H1 (cell line): Measurements from ENCODE around the gene SLAMF1. TPM values are rescaled to one million over a fixed set of nuclear protein-coding genes. Genes with fewer than 3 reads are reported as not detected.

Source experiments
- JUN ChIP-seq: IDR thresholded peaks from 2 replicates; pipeline ENCODE4 v1.6.1; 2011; ENCODE audit warnings: low read depth, mild to moderate bottlenecking, improper control_type of control experiment, low read length
- polyA plus RNA-seq, 7 experiments: library from polyadenylated mRNA; depleted of rRNA in 3 of 7; stranded (reverse) in 5 of 7; unstranded in 2 of 7; fragments of >200 nt in 5 of 7; fragments of 200-250 nt in 2 of 7; gene quantifications; 1 replicate in 5 of 7; 2 replicates in 1 of 7; 4 replicates in 1 of 7; pipeline versions ENCODE4 v1.2.1 to v1.2.3, GENCODE V29; 2011 to 2013; ENCODE audit warnings: missing spikeins in 2 of 7, mixed read lengths in 2 of 7
- total RNA-seq: library from RNA; stranded (reverse); fragmentation: NEBNext Ultra II Directional; extraction: Animal tissue kit (Norgen Biotek cat#: 25700); gene quantifications from 2 replicates; pipeline ENCODE4 v1.2.1, GENCODE V29; 2021
- TF ChIP-seq, protein P1 (sequence below): IDR thresholded peaks from 2 replicates; pipeline ENCODE4 v1.6.1; 2011; ENCODE audit warnings: low read length, improper control_type of control experiment

The SLAMF1 gene
- total and polyA plus RNA-seq, 2 of the 8 experiments (the other 6 are each of a cell fraction or from before 2014, with no cell fraction given): not detected

DNA sequence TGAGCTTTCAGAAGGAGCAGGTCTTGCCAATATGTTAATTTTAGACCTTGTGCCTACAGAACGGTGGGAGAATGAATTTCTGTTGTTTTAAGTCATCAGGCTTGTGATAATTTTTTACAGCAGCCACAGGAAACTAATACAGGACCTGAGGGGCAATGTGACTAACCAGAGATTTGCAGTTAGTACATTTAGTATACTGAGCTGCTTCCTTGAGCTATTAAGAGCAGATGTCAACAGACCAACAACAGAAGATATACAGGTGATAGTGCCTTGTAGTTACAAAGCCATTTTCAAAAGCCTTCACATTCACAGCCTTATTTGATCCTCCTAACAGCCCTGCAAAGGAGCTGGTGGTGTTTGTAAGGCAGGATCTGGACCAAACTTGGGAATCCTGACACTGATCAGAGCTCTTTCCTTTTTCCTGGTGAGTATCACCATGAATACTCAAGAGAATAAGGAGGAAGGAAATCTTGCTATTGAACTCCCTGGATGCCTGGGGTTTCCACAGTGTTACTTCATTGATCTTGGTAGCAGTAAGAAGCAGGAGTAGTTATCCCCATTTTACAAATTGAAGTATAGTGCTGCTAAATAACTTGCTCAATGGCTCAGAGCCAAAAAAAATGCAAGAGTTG lies 4.7 kb upstream of the SLAMF1 start (continued):
- TF ChIP-seq, protein P1, sequence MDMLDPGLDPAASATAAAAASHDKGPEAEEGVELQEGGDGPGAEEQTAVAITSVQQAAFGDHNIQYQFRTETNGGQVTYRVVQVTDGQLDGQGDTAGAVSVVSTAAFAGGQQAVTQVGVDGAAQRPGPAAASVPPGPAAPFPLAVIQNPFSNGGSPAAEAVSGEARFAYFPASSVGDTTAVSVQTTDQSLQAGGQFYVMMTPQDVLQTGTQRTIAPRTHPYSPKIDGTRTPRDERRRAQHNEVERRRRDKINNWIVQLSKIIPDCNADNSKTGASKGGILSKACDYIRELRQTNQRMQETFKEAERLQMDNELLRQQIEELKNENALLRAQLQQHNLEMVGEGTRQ: no peak
- TF ChIP-seq JUN: no peak
